GM19395 (cell line): ENCODE results near the gene OPALIN.

Experiments
- ATAC-seq: cut with Tn5 transposase; IDR thresholded peaks from one replicate; pipeline ENCODE4 v1.9.1; 2021; ENCODE audit warnings: mild to moderate bottlenecking, moderate library complexity; ENCODE audit not compliant: unreplicated experiment

Gene OPALIN

DNA sequence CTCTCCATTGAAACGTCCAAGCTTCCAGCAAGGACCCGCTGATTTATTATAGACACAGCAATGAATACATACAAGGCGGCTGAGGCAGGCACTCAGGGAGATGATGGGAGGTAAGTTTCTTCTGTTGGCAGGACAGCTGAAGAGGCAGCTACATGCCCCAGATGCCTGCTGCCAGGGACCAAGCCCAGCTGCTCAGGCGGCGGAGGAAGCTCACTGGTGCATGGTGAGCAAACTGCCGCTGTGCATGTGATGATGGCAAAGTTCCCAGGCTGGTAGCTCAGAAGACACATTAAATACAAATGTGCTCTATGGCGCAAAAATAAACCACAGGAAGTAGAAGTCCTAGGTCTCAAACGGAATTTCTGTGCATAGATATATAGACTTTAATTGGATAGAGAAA, 52.3 kb downstream of the OPALIN start:
- ATAC-seq = no peak

DNA sequence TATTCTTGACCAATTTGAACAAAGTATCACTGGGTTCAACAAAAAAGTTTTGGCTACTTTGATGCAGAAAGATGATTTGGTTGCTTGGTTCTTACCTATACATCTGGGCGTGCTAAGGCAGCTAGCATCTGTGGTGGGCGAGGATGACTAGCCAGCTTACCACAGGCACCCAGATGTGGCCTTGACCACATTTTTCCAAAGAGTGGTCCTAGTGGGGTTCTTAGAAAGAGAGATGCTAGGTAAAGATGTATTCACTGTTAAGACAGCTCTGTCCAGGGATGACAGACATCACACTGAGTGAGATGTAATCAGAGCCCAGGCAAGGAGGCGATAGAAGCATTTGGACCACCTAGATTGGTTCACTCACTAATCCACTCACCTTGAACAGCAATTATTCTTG, 53.8 kb downstream of the OPALIN start:
- no peak for ATAC-seq

DNA sequence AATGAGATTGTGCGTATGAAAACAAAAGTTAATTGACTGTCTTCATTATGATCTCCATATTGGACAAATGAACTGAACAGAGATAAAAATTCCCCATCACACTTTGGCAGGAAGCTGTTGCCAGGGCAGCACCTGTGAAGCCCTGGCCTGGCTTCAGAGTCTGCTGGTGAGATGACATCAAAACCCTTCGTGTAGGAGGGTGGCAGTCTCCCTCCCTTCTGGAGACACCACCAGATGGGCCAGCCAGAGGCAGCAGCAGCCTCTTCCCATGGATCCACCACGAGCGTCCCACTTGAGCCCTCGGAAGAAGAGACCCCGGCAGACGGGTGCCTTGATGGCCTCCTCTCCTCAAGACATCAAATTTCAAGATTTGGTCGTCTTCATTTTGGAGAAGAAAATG, 54.6 kb downstream of the OPALIN start, which contains the start of gene DNTT:
DNTT (plus strand) TSS at position 205 of the 400 bp plus-strand sequence; CDS start at position 269, 64 bp downstream.
- no peak for ATAC-seq

- ATAC-seq = no peak
Measured at GRCh38 chr10:96301616-96302015, 57.2 kb downstream of the OPALIN start.

DNA sequence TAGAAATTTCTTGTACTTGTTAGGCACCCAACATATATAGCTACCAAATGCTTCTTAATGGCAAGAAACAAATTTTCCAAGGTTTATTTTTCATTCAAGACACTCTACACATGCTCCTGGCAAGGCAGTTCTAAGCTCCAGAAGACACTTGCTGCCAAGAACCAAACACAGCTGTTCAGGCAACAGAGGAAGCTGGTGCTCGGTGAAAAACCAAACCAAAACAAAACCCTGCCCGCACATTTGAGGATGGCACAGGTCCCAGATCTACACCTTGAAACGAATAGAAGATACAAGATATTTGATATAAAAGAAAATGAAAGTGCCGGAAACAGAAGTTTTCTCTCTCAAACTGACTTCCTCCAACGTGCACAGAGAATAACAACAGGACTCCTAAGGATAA, 59.4 kb downstream of the OPALIN start:
- ATAC-seq = no peak

DNA sequence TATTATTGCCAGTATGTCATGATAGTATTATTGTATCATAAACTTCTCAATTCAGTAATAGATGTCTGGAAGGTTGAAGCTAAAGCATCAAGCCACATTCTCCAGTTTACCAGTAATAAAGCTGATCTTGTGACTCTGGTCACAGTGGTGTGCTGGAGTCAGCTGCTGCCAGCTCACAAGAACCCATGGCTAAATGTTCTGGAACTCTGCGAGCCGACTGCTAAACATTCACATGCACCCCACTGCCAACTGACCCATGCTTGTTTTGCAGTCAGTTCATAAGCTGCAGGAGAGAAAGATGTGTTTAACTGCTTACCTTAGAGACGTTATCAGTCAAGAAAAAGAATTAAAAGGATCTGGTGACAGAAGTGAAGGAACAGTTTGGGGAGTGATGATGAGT, 60.4 kb downstream of the OPALIN start:
- ATAC-seq = no peak

GRCh38 chr10:96297486-96297885, 61.3 kb downstream of the OPALIN start:
- ATAC-seq = no peak

DNA sequence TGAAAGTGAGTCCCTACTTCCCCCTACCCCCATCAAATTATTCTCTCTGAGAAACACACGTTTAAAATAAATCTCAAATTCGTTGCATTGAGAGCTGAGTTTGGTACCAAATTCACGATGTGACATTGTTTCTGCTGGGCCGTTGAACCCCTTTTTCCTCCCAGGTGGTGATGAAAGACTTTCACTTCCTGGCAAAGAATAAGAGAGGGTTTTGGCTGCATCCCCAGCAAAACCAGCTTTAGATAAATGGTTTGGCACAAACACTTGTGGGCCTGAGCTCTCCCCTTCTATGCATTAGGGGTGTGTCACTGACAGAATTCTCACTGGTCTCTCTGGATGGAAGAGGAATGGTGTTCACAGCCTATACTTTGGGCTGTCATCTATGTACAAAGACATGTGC, 63.3 kb downstream of the OPALIN start:
- no peak for ATAC-seq
